ENCODE measurements around the gene DIAPH3.

GRCh38 chr13:59633290-59633689 lies 530.4 kb downstream of the DIAPH3 start:
- TF ChIP-seq, protein P1, sequence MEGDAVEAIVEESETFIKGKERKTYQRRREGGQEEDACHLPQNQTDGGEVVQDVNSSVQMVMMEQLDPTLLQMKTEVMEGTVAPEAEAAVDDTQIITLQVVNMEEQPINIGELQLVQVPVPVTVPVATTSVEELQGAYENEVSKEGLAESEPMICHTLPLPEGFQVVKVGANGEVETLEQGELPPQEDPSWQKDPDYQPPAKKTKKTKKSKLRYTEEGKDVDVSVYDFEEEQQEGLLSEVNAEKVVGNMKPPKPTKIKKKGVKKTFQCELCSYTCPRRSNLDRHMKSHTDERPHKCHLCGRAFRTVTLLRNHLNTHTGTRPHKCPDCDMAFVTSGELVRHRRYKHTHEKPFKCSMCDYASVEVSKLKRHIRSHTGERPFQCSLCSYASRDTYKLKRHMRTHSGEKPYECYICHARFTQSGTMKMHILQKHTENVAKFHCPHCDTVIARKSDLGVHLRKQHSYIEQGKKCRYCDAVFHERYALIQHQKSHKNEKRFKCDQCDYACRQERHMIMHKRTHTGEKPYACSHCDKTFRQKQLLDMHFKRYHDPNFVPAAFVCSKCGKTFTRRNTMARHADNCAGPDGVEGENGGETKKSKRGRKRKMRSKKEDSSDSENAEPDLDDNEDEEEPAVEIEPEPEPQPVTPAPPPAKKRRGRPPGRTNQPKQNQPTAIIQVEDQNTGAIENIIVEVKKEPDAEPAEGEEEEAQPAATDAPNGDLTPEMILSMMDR (tag by site-specific recombination; IDR thresholded peaks at IDR 0.05): no peak
- no peak for TF ChIP-seq ZNF155 (tag by site-specific recombination; IDR thresholded peaks at IDR 0.05)
- TF ChIP-seq ZNF558 (tag by site-specific recombination; IDR thresholded peaks at IDR 0.05): no peak
- no peak for TF ChIP-seq ZSCAN4 (tag by site-specific recombination; IDR thresholded peaks at IDR 0.05)
- TF ChIP-seq TCF7L2 (IDR thresholded peaks at IDR 0.05; ENCODE audit: borderline replicate concordance, low read depth, low read length): no peak
- no peak for TF ChIP-seq ZBTB26 (tag by site-specific recombination; optimal IDR thresholded peaks at IDR 0.05)
- TF ChIP-seq ZNF548 (tag by site-specific recombination; IDR thresholded peaks at IDR 0.05): no peak
- no peak for TF ChIP-seq ZNF530 (tag by site-specific recombination; IDR thresholded peaks at IDR 0.05; ENCODE audit: low read depth)
- no peak for TF ChIP-seq ZSCAN30 (tag by site-specific recombination; IDR thresholded peaks at IDR 0.05)
- no peak for TF ChIP-seq BCL11A (tag by site-specific recombination; IDR thresholded peaks at IDR 0.05; ENCODE audit: low read depth)
- no peak for TF ChIP-seq ZFP3 (tag by site-specific recombination; IDR thresholded peaks at IDR 0.05; ENCODE audit: low read depth)
